ENCODE results near the gene PCK2. TPM values are rescaled to one million over a fixed set of nuclear protein-coding genes. Genes with fewer than 3 reads are reported as not detected.

Gene PCK2
- total and polyA plus RNA-seq, 12 donors, result 0.75 to 7.3 (median 2.6) TPM

- peak overlapping the region; percentile 81 to 98 (median 94) for H3K27ac ChIP-seq
- ATAC-seq (peak in 6 of 8 donors; percentile 21 to 55 (median 46)), DNase-seq (peak in 1 of 2 donors; percentile 44)
- peaks cover 14 to 44% (median 33%) of the 10 kb centered on the region in 9 donors for H3K4me1 ChIP-seq
- no peaks in the 10 kb centered on the region for H3K27me3 ChIP-seq
- intact Hi-C loops (cut with DNase I), result loop anchor here in 3 of 10 donors (1.0 to 2.0 kb wide), 2 partner anchors 16 to 17 kb away; partner anchors contain the start of genes DCAF11 (in 2 of the 3) and NRL (in 2 of the 3)
- no peaks in the 10 kb centered on the region for H3K9me3 ChIP-seq
- H3K36me3 ChIP-seq, result no peaks in the 10 kb centered on the region
- TF ChIP-seq CTCF (IDR thresholded peaks at IDR 0.05), result no peak
- 36 to 41% methylated on average over 15 of the region's 15 CpGs for WGBS, 2 donors
- H3K4me3 ChIP-seq, result peak overlapping the region; percentile 2 to 50 (median 36)
Measured at GRCh38 chr14:24131549-24131966, 37.4 kb downstream of the PCK2 start.

GRCh38 chr14:24132061-24132685 lies 38.1 kb downstream of the PCK2 start:
- WGBS, 2 donors, result 31 to 35% methylated on average over 24 of the region's 24 CpGs
- peak in 1 of 2 donors; percentile 50 for DNase-seq
- H3K27me3 ChIP-seq, result no peaks in the 10 kb centered on the region
- no peak for TF ChIP-seq CTCF (IDR thresholded peaks at IDR 0.05)
- peak in 4 of 8 donors; percentile 1 to 8 (median 6) for ATAC-seq
- intact Hi-C loops (cut with DNase I), result no loop called here
- peak overlapping the region; percentile 81 to 98 (median 94) for H3K27ac ChIP-seq
- peaks cover 0 to 2% (median 0%) of the 10 kb centered on the region in 9 donors for H3K36me3 ChIP-seq
- H3K9me3 ChIP-seq, result no peaks in the 10 kb centered on the region
- H3K4me3 ChIP-seq, result peak overlapping the region; percentile 2 to 50 (median 36)
- peaks cover 20 to 50% (median 39%) of the 10 kb centered on the region in 9 donors for H3K4me1 ChIP-seq

GRCh38 chr14:24132976-24133375 lies 38.9 kb downstream of the PCK2 start:
- TF ChIP-seq CTCF (IDR thresholded peaks at IDR 0.05), result no peak

GRCh38 chr14:24133735-24134134 lies 39.6 kb downstream of the PCK2 start:
- peaks cover 0 to 18% (median 11%) of the 10 kb centered on the region in 9 donors for H3K36me3 ChIP-seq
- no peak overlapping the region for H3K27ac ChIP-seq
- no peak for DNase-seq
- intact Hi-C loops (cut with DNase I), result no loop called here
- H3K4me1 ChIP-seq, result peaks cover 21 to 64% (median 50%) of the 10 kb centered on the region in 9 donors
- 94 to 100% methylated on average over 1 of the region's 1 CpG for WGBS, 2 donors
- H3K27me3 ChIP-seq, result no peaks in the 10 kb centered on the region
- TF ChIP-seq CTCF (IDR thresholded peaks at IDR 0.05), result no peak
- H3K9me3 ChIP-seq, result no peaks in the 10 kb centered on the region
- ATAC-seq, result no peak
- H3K4me3 ChIP-seq, result no peak overlapping the region

More at GRCh38 chr14:24132976-24133375, 38.9 kb downstream of the PCK2 start:
- WGBS, 2 donors, result 59 to 69% methylated on average over 2 of the region's 2 CpGs
- Histone ChIP-seq H3K27ac (peak overlapping the region in 8 of 10 donors; percentile 92 to 98 (median 94)), H3K4me1 (peaks cover 21 to 58% (median 42%) of the 10 kb centered on the region in 9 donors), H3K9me3 (no peaks in the 10 kb centered on the region), H3K27me3 (no peaks in the 10 kb centered on the region), H3K4me3 (peak overlapping the region in 7 of 10 donors; percentile 10 to 50 (median 41)), H3K36me3 (peaks cover 0 to 10% (median 4%) of the 10 kb centered on the region in 9 donors)
- ATAC-seq (no peak), DNase-seq (no peak)
- intact Hi-C loops (cut with DNase I), result no loop called here
